Stomach (tissue), 4 donors: ENCODE results near the gene FGFBP1.

Experiments
- CTCF ChIP-seq, 7 experiments: fragments of 450-650 bp in 4 of 7; fragments of 200-600 bp in 3 of 7; sonication (generic) in 3 of 7; IDR thresholded peaks; one replicate each; pipeline ENCODE4 v1.5.1; 2016 to 2019; ENCODE audit warnings: antibody characterized with exemption in 7 of 7, control low read depth in 2 of 7, mild to moderate bottlenecking in 1 of 7
- POLR2A ChIP-seq, 4 donors: fragments of 450-650 bp; IDR thresholded peaks; one replicate each; pipeline ENCODE4 v1.6.1; 2016; ENCODE audit warnings: antibody characterized with exemption in 4 of 4, control low read depth in 2 of 4, mild to moderate bottlenecking in 1 of 4, moderate library complexity in 1 of 4
- POLR2AphosphoS5 ChIP-seq, 3 donors: sonication (generic); formaldehyde crosslinking; IDR thresholded peaks; one replicate each; pipeline ENCODE4 v1.6.1; 2016; ENCODE audit warnings: antibody characterized with exemption in 3 of 3

- TF ChIP-seq CTCF (IDR thresholded peaks at IDR 0.05) (no peak), POLR2A (IDR thresholded peaks at IDR 0.05) (no peak), POLR2AphosphoS5 (IDR thresholded peaks at IDR 0.05) (no peak)
These were observed 44.1 kb downstream of the FGFBP1 start for GRCh38 chr4:15894393-15894792.
